Neural crest cell (in vitro differentiated cells): ENCODE results near the gene STK4. TPM values are rescaled to one million over a fixed set of nuclear protein-coding genes. Genes with fewer than 3 reads are reported as not detected.
"Not testable (repeated sequence)": the region's sequence is repeated elsewhere in the genome, so short reads cannot be mapped to it uniquely, and the experiment has no call there.

Source experiments
- DNase-seq: peaks from one replicate; pipeline ENCODE4 v3.0.0; 2021; ENCODE audit warnings: low read depth, mixed read lengths, low spot score
- H3K27ac Mint-ChIP-seq: one replicate; pipeline ENCODE4 v1.8.0; 2021; ENCODE audit warnings: mild to moderate bottlenecking, mixed read lengths; ENCODE audit not compliant: unreplicated experiment
- H3K27me3 Mint-ChIP-seq: 2 replicates; pipeline ENCODE4 v1.8.0; 2021; ENCODE audit warnings: low read depth, mild to moderate bottlenecking, mixed read lengths
- H3K36me3 Mint-ChIP-seq: 2 replicates; pipeline ENCODE4 v1.8.0; 2021; ENCODE audit warnings: low read depth, mild to moderate bottlenecking, mixed read lengths
- H3K4me1 Mint-ChIP-seq: 2 replicates; pipeline ENCODE4 v1.8.0; 2021; ENCODE audit warnings: mixed read lengths
- H3K4me3 Mint-ChIP-seq: one replicate; pipeline ENCODE4 v1.8.0; 2021; ENCODE audit warnings: mild to moderate bottlenecking, mixed read lengths
- H3K9me3 Mint-ChIP-seq: 2 replicates; pipeline ENCODE4 v1.8.0; 2021; ENCODE audit warnings: mixed read lengths
- total RNA-seq: library from RNA; stranded (reverse); gene quantifications from 2 replicates; pipeline ENCODE4 v1.2.1, GENCODE V29; 2021
- TF ChIP-seq, protein P1 (sequence below): fragments of 200-600 bp; sonication (generic); conservative IDR thresholded peaks from 2 replicates; pipeline ENCODE4 v1.5.0; 2021; ENCODE audit warnings: antibody characterized with exemption, mild to moderate bottlenecking

STK4 gene
- total RNA-seq, 1 donor from 2014 or later, result 41.2 TPM

DNA sequence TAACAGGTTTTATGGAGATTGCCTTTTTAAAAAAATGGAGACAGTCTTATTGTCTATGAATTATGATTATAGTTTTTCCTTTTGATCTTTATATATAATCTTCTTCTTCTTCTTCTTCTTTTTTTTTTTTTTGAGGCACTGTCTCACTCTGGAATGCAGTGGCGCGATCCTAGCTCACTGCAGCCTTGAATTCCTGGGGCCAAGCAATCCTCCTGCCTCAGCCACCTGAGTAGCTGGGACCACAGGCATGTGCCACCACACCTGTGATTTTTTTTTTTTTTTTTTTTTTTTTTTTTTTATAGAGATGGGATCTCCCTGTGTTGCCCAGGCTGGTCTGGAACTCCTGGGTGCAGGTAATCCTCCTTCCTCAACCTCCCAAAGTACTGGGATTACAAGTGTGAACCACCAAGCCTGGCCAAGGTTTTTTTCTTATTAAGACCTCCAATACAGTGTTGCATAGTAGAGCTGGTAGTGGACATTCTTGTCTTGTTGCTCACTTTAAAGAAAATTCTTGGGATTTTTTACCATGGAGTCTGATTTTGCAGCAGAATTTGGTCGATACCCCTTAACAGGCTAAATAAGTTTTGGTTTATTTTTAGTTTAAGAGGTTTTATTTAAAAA is 46.5 kb downstream of the STK4 start:
- no peak for DNase-seq
- peaks cover 1% of the 10 kb centered on the region for H3K36me3 Mint-ChIP-seq
- no peaks in the 10 kb centered on the region for H3K27me3 Mint-ChIP-seq
- TF ChIP-seq, protein P1, sequence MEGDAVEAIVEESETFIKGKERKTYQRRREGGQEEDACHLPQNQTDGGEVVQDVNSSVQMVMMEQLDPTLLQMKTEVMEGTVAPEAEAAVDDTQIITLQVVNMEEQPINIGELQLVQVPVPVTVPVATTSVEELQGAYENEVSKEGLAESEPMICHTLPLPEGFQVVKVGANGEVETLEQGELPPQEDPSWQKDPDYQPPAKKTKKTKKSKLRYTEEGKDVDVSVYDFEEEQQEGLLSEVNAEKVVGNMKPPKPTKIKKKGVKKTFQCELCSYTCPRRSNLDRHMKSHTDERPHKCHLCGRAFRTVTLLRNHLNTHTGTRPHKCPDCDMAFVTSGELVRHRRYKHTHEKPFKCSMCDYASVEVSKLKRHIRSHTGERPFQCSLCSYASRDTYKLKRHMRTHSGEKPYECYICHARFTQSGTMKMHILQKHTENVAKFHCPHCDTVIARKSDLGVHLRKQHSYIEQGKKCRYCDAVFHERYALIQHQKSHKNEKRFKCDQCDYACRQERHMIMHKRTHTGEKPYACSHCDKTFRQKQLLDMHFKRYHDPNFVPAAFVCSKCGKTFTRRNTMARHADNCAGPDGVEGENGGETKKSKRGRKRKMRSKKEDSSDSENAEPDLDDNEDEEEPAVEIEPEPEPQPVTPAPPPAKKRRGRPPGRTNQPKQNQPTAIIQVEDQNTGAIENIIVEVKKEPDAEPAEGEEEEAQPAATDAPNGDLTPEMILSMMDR, result no peak
- no peaks in the 10 kb centered on the region for H3K9me3 Mint-ChIP-seq
- H3K4me1 Mint-ChIP-seq, result peaks cover 3% of the 10 kb centered on the region
- no peak overlapping the region for H3K4me3 Mint-ChIP-seq
- H3K27ac Mint-ChIP-seq, result no peak overlapping the region

DNA sequence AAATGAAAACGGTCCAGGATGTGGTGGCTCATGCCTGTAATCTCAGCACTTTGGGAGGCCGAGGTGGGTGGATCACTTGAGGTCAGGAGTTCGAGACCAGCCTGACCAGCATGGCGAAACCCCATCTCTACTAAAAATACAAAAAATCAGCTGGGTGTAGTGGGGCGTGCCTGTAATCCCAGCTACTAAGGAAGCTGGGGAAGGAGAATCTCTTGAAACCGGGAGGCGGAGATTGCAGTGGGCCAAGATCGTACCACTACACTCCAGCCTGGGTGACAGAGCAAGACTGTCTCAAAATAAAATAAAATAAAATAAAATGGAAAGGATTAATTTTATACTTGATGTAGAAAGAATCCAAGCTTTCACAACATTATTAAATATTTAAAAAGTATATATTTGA is 47.8 kb downstream of the STK4 start:
- not testable (repeated sequence) for H3K27ac Mint-ChIP-seq, H3K4me3 Mint-ChIP-seq, DNase-seq, H3K27me3 Mint-ChIP-seq, H3K36me3 Mint-ChIP-seq, H3K4me1 Mint-ChIP-seq, H3K9me3 Mint-ChIP-seq

DNA sequence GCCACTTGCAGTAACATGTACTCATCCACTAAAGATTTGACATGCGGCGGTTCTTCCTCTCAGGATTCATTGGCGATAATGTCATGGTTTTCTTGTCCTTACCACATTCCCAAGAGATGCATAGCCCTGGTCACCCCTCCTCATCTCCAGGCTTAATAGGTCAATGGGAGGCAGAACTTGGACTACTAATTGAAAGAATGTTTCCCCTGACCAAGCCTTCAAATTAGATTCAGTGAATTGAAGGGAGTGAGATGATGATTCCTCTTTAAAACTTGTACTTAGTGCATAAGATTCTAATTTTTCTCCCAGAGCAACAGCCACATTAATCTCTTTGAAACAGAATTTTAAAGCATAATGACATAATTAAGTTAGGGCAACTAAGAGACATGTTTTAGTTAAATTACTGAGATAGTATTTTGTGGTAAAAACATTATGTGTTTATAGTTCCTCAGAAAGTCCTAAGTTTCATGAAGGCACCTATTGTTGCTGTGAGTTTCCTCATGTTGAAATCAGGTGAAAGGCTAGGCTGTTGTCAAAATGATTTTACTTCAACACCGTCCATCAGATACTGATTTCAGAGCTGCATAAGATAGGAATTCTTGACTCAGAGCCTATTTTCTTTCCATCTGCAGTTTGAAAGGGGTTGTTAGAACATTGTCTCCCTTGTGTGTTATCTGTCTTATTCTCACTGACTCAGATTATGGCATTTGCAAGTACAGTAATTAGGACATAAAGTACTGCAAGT is 48.5 kb downstream of the STK4 start:
- no peak for DNase-seq
- Mint-ChIP-seq H3K4me1 (peaks cover 7% of the 10 kb centered on the region), H3K4me3 (no peak overlapping the region), H3K9me3 (no peaks in the 10 kb centered on the region), H3K36me3 (no peaks in the 10 kb centered on the region), H3K27ac (no peak overlapping the region), H3K27me3 (no peaks in the 10 kb centered on the region)
- TF ChIP-seq, protein P1, result no peak

DNA sequence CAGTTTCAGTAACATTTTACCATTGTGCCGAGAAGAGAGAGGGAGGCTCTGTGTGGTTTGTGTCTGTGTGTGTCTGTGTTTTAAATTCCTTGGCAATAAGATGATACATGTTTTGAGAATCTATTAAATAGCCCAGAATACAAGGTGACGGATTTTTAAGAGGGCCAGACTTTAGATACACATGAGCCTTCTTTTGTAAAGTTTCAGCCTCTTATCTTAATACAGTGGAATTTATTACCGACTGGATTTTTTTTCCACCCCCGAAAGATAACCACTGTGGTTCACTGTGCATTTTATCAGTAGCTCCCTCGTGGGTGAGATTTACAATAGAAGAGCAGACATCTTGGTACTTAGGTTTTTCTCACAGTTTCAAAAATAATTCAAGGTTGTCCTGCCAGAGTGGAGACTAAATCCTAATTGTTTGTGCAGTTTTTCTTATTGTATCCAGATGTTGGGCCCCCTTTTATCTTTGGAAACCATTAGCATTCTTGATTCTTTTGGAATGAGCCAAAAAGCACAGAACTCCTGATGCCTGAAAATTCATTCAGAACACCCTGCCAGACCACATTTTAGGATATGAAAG is 49.9 kb downstream of the STK4 start:
- H3K4me1 Mint-ChIP-seq, result peaks cover 7% of the 10 kb centered on the region
- H3K27me3 Mint-ChIP-seq, result no peaks in the 10 kb centered on the region
- no peak for DNase-seq
- no peaks in the 10 kb centered on the region for H3K9me3 Mint-ChIP-seq
- no peaks in the 10 kb centered on the region for H3K36me3 Mint-ChIP-seq
- no peak overlapping the region for H3K27ac Mint-ChIP-seq
- no peak overlapping the region for H3K4me3 Mint-ChIP-seq
- TF ChIP-seq, protein P1, result no peak

DNA sequence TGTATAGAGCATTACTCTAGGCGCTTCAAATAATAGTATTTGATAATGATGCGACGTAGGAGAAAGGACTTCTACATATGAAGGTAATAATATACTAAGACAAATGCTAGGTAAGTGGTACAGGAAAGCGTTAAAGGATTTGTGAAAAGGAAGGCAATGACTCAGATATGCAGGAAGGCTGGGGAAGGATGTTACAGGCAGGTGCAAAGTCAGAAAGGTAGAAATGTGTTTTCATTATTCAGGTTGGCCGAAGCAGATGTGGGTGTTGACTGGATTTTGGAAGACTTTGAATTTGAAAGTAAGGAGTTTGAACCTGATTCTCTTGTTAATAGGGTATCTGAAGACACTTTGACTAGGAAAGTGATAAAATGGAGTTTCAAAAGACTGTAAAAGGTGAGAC is 51.0 kb downstream of the STK4 start:
- H3K36me3 Mint-ChIP-seq, result no peaks in the 10 kb centered on the region
- no peak overlapping the region for H3K27ac Mint-ChIP-seq
- no peaks in the 10 kb centered on the region for H3K9me3 Mint-ChIP-seq
- H3K4me1 Mint-ChIP-seq, result peaks cover 7% of the 10 kb centered on the region
- TF ChIP-seq, protein P1, result no peak
- DNase-seq, result no peak
- no peaks in the 10 kb centered on the region for H3K27me3 Mint-ChIP-seq
- H3K4me3 Mint-ChIP-seq, result no peak overlapping the region

DNA sequence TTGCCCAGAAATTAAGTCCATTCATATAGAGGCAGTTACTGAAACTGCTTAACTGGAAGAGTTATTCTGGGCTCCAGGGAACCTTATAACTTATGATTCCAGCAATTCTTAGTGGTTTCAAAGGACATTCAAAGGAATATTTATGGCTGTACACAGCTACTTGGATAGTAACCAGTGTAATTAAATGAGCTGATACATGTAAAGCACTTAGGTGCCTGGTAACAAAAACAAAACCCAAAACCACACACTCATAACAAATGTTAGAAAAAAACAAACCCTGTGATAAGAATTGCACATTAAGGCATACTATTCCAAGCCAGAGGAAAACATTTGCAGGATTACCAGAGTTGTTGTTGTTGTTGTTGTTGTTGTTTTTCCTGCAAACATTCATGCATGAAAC is 51.5 kb downstream of the STK4 start:
- Mint-ChIP-seq H3K27me3 (no peaks in the 10 kb centered on the region), H3K27ac (no peak overlapping the region), H3K4me3 (no peak overlapping the region), H3K9me3 (no peaks in the 10 kb centered on the region), H3K4me1 (peaks cover 7% of the 10 kb centered on the region), H3K36me3 (no peaks in the 10 kb centered on the region)
- no peak for DNase-seq
- TF ChIP-seq, protein P1, result no peak
